HCEC 1CT (cell line): ENCODE data around the gene HMGXB3.
"Not testable (repeated sequence)": the region's sequence is repeated elsewhere in the genome, so short reads cannot be mapped to it uniquely, and the experiment has no call there.

Experiments
- DNase-seq: peaks from one replicate; pipeline ENCODE4 v3.0.0-alpha.2; 2017

The HMGXB3 gene

DNA sequence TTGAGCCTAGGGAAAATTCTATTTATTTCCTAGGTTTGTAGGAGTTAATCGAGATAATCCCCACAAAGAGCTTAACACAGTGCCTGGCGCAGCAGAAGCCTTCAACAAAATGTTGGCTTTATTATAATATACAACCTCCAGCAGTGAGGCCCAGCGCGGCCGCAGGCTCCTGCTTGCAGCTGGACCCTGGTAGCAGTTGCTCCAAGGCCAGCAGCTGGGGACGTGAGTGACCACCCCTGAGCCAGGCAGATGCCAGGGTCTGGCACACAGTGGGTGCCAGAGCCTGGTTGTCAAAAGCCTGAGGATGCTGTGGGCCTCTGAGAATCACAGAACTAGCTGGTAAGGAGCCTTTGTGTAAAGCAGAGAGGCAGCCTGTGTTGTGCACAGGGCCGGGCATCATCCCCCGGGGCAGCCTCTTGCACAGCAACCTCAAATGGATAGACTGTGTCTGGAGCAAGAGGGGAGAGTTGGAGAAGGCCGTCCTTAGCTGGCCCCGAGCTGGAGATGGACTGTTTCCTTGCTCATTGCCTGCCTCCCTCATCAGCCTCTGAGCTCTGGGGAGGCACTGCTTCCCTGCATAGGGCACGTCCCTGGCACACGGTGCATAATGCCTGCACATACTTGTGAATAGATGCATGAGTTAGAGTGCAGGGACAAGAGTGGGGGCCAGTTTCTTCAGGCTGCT, 68.6 kb downstream of the HMGXB3 start:
- no peak for DNase-seq

DNA sequence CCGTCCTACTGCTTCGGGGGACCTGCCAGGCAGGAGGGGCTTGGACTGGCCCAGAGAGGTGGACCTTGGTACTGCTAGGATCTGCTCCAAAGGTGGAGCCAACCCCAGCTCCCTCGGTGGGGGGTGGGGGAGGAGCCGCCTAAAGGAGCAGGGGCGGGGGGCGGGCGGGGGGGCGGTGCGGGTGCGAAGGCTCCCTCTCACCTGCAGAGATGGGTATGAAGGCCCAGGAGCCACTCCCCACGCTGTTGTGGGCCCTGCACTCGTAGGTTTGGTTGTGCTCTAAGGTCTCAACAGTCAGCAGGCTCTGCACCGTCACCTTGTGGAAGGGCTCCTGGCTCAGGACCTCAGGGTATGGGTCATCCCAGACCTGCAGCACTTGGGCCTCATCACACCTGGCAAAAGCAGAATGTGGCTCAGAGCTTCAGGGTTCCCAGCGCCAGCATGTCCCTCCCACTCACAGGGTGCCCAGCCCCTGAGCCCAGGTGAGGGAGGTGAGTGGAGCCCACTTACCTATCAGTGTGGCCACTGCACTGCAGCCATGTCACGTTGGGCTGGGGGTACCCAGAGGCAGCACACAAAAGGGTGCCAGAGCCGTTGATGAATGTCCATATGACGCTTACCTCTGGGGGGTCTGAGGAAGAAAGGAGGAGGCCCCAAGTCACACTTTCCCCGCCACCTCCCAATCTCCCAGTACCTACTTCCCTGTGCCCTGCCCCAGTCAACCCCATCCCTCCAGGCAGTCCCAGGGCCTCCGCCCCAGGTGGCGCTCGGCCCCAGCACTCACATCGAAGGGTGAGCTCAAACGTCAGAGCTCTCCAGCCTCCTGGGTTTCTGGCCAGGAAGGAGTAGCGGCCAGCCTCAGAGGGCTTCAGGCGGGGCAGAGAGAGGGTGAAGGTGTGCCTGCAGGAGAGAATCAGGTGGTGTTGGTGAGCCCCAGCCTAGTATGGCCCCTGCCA, 69.4 kb downstream of the HMGXB3 start:
- DNase-seq, result no peak

DNA sequence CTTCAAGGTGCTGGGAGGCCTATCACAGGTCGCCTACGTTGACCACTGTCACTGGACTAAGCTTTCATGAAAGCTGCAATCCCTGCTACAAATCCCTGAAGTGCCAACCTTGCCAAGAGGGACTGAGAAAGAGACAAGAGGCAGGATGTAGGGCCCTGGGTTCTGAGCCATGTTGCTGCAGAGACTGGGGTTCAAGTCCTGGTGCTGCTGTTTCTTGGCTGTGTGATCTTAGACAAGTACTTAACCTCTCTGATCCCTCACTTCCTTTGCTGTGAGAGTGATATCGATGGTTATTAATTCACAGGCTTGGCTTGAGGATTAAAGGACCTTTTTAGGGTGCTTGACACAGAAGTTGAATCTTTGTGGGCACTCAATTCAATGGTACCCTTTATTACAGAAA, 70.3 kb downstream of the HMGXB3 start:
- no peak for DNase-seq

DNA sequence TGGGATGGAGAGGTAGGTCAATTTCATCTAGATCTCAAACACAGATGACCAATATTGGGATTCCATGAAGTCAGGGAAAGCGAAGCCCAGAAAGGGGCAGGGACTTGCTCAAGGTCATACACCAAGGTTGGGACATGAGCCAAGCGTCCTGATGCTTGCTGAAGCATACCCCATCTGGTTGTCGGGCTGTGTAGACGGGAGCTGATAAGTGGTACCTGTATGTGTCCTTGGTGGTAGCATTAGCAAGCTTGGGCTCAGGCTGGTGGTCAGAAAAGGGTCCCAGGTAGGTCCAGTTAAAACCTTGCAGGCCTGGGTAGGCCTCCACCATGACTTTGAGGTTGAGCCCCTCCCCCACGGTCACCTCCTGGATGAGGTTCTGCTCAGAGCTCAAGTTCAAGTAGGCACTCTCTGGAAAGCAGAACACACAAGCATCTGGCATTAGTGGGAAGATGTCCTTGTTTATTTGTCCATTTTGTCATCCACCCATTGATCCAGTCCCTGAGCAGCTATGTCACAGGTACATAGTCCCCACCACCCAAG, 72.6 kb downstream of the HMGXB3 start:
- DNase-seq, result no peak

DNA sequence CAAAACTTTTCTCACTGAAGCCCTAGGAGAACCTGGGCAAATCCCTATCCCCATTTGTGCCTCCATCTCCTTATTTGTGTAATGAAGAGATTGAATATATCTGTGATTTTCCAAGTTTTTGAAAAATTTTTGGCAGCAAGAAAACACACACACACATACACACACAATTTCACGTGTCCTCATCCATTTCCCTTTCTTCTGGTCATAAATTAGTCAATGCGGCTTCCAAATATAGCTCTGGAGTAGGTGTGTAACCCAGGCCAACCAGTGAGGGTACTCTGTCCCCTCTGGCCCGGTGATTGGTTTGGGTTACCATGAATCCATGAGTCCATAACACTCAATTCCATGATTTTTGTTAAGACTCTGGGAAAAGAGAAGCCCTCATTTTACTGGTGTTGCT, 73.1 kb downstream of the HMGXB3 start:
- no peak for DNase-seq

DNA sequence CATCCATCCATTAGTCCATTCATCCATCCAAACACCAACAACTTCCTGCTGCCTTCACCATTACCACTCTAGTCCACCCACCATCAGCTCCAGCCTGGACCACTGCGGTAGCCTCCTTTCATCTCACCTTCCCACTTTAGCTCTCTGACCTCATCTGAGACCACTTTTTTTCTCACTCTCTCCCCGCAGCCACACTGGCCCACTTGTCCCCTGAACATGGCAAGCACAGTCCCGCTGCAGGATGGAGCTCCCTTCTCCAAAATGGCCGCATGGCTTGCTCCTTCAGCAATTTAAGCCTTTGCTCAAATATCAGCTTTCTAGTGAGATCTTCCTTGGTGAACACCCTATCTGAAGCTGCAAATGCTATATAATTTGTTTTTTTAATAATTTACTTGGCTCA, 74.7 kb downstream of the HMGXB3 start:
- DNase-seq, result no peak

DNA sequence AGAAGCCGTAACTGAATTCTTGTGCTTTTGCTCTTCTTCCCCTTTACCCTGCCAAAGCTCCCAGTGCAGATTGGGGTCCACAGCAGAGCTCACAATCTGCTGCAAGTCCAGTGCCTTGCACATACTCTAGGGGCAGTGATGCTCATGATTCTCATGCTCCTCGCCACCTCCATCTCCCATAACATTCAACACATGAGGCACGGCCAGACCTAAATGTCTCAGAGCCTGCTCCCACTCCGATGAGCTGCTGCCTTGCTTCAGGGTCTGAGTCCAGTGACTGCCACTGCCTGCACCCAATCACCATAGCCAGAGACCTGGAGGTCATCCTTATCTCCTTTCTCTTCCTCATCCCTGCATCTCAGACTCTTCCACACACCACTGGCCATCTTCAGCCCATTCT, 75.3 kb downstream of the HMGXB3 start:
- DNase-seq, result peak; percentile 27

DNA sequence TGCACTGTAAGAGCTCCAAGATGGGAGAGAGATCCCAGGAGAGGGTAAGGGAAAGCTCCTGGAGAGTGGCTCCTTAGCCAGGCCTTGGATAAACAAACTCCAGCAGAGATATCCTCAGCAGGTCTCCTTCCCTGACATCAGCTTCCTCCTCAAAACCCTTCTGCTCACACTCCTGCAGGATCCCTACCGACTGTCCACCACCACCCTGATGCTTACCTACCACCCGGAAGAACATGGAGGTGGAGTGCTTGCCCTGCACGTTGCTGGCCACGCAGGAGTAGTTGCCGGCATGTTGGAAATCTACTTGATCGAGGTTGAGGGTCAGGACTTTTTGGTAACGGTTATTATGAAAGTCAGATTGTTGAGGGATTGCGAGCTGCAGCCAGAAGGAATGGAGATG, 76.5 kb downstream of the HMGXB3 start:
- no peak for DNase-seq

DNA sequence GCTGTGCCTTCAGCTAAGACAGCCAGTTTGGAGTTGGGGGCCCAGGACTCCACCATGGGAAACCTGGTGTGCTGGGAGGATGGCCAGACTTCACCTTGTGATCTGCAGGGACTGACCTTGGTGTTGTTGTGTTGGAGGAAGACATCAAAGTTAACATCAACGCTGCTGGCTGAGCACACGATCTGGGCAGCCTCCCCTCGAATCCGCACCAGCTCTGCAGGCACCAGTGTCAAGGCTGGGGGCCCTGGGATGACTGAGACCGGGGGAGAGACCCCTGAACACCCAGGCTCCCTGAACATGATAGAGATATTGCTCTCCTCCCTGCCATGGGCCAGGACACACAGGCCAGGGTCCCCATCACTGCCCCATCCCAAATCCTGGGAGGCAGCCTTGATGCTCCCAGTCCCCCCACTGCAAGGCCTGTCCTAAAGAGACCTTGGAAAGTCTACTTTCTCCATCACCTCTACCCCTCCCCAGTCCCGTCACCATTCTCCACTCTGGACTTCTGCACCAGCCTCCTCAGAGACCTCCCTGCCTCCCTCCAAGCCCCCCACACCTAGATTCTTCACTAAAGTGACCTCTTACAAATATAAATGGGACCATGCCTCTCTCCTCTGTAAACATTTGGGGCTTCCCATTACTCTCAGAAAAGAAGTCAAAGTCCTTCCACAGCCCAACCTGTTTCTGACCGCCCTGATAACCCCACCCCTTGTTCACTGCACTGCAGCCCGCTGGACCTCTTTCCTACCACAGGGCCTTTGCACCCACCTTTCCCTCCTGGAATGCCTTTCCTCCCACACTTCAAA, 77.7 kb downstream of the HMGXB3 start:
- DNase-seq, result no peak

DNA sequence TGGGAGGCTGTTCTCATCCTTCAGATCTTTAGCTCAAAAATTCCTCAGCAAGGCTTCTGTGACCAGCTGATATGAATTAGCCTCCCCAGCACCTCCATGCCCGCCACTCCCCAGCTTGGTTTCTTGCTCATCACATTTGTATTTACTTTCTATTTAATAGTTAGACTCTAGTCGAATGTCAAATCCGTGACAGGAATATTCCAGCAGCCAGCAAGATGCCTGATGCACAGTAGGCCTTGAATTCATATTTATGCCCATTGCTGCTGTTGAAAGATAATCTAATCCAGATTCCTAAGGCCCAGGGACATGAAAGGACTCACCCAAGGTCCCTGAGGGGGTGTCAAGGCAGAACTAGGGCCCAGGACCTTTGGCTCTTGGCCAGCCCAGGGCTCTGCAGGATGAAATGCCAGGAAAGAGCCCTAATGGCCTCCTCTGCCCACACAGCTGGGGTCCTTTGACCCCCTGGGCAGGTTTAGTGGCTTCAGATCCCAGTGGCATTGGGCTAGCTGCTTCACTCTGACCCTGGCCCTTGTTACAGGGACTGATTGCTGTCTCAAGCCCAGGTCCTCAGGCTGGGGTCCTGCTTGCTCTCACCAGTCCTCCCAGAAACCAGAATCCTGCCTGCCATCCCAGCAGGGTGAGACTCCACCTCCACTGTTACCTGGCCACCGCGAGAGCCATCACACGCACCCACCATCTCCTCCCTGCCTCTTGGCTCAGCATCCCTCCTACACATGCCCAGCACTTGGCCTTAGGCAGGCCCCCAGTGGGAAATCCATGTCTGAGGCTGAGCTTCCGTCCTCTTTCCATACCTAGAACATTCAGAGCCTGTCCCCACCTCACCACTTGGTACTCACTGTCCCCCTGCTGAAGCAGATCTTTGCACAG, 78.5 kb downstream of the HMGXB3 start:
- no peak for DNase-seq

DNA sequence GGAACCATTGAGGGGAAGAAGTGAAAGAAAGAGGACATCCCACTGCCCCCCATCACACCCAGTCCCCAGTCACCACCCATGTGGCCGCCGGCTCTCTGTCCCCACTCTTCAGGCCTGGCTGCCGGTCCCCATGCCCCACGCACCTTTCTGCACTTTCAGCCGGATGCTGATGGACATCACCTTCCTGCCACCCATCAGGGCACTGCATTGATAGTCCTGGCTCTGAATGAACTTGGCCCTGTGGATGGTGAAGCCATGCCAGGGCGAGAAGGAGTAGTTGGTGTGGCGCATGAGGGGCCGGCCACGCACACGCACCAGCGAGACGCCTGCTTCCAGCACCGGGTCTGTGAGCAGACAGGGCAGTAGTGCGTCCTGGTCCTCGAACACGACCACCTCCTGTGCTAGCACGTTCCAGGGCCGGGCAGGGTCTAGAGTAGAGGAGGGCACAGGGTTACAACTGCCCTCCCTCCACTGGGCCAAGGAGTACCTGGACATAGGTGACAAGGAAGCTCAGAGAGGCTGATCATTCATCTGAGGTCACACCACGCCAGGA, 79.4 kb downstream of the HMGXB3 start:
- no peak for DNase-seq

DNA sequence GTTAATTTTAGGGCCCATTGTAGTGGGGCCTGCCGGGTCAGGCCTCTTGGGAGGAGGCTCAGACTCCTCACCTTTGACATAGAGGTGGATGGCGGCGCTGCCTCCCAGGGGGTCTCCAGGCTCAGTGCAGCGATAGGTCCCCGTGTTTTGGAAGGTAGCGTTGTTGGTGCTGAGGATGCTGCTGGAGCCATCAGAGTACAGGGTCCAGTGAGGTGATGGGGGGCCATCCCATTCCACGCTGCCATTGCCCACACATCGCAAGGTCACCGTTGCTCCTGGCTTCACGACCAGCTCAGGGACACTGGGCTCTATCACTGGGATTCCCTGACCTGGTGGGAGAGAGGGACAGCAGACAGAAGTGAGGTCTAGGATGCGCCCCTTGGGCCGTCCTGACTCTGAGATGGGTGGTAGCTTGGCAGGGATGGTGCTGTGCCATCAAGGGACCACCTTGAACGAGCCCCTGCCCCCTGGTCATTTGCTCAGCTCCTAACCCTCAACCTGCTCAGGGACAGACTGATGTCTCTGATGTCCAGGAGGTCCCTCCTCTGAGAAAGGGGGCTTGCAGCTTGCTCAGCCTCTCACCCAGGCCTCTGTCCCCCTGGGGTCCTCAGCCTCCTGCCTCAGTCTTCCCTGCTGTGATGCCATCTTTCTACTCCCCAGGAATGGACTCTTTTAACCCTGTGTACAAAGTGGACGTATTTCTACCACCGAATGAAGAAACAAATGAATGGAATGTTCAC, 80.3 kb downstream of the HMGXB3 start:
- no peak for DNase-seq

DNA sequence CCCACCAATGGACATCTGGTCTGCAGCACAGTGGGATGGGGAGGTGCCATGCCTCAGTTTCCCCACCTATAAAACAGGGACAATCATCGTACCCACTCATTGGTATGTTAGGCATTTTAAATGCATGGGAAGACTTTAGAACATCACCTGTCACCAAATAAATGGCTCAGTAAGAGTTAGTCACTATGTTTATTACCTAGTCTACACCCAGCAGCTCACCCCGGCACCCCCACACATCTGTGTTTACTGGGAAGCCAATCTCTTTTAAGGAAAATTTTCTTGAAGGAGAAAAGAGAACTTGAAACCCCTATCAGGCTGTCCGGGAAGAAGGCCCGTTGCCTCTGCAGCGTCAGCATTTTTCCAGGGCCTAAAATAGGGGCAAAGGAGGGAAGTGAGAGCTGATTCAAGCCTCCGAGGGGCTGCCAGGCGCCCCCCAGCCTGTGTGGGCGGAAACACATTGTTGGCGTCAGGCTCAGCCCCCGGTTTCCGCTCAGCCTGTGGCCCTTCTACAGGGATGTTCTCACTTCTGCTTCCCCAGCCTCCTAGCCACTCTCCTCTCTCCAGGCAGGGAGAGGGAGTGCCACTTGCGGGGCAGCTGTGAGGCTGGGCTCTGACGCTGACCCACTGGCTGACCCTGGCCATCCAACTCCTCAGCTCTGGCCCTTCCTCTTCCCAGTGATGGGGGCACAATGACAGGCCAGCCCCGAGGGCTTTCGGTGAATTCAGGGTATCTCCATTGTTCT, 81.2 kb downstream of the HMGXB3 start:
- DNase-seq, result no peak

DNA sequence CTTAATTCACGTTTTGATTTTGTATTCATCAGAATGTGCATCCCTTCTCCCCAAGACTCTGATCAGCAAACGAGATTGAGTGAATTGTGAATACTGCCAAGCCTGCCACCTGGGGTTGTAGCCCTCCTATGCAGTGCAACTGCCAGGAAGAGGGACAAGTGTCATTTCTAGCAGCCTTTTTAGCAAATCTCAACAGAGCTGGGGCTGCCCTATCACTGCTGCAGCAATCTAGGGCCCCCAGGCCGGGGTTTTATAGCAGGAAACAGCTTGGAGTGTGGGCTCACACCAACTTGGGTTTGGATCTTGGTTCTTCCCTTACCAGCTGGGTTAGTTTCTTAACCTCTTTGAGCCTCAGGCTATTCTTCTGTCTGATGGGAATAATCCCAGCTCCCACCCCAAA, 81.8 kb downstream of the HMGXB3 start:
- no peak for DNase-seq

DNA sequence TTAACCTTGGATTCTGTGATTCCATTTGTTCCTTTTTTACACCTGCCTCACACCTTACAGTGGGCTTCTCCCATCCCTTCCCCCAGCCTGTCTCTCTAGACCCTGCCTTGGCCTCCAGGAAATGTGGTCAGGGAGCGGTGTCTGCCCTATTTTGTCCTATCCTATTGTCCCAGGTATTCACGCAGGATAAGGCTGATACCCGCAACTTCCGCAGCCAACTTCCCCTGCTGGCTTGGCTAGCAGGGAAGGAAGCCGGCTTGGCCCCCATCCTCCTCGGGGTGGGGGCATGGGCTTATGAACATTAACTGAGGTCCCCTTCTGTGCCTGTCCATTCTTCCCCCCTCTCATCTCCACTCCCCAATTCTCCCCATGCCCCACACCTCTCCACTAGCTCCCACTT, 82.3 kb downstream of the HMGXB3 start:
- no peak for DNase-seq

DNA sequence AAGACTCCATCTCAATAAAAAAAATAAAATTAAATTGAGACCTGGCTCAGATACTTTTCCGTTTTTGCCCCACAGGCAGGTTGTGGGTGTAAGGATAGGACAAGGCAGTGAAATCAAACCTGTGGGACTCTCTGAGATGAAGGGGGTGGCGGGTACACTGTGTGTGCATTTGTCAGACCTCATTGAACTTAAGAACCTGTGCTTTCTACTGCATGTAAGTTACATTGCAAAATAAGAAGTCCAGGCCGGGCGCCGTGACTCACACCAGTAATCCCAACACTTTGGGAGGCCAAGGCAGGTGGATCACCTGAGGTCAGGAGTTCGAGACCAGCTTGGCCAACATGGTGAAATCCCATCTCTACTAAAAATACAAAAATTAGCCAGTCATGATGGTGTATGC, 84.2 kb downstream of the HMGXB3 start:
- not testable (repeated sequence) for DNase-seq

DNA sequence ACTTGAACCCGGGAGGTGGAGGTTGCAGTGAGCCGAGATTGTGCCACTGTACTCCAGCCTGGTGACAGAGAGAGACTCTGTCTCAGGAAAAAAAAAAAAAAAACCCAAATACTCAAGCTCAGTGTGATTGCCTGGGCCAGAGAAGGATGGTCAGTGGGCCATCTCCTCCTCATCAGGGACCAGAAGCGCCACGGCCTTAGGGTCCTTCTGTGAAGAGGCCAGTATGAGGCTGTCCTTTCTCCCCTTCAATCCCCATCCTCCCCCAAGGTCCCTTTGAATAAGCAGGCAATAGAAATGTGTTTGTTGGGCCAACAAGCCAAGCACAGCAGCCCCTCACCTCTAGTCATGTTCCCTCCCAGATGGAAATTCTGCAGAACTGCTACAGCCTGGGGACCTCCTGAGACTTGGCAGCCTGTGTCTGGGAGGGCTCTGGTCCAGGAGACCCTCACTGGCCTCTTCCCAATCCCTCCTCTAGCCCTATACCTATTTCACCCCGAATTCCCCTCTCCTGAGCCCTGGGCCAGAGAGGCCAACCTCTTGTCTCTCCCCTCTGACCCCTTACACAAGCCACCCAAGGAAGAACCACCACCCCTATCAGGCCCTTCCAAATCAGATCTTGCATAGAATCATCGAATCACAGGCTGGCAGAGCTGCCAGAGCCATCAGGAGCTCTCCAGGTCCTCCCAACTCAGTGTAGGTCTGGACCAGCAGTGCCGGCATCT, 84.8 kb downstream of the HMGXB3 start:
- no peak for DNase-seq

DNA sequence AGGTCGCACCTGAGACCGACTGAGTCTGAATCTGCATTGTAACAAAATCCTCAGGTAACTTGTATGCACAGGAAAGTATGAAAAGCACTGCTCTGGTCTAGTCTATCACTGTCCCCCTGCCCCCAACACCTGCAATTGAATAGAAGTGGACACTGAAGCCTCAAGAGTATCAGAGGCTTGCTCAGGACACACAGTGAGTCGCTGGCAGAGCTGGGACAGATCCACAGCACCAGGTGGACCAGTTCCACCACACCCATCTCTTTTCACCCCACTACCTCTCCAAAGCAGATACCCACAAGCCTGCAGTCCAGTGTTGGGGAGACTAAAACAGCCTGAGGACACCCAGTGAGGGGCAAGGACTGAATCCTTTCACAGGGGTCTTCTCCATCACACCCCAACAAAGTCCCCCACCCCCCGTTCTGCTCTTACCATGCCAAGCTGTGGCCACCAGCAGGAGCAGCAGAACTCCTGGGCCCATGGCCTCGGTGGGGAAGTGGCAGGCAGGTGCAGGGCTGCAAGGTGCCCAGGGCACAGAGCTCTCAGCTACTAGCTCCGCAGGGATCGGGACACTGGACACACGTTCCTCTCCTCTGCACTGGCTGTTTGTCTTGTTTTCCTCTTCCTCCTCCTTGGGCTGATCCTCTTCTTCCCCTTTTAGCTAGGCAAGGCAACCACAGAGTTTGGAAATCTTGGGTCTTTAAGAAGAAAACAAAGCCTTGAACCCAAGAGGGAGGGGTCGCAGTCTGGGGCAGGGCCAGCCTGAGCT, 85.6 kb downstream of the HMGXB3 start, which contains the start of gene CSF1R:
TSS of gene CSF1R (minus strand) at position 605 of the 766 bp plus-strand sequence. CDS start at position 478, 127 bp downstream.
- no peak for DNase-seq
